Stimulated activated naive CD4-positive, alpha-beta T cell (primary cell): ENCODE data around the gene SLC25A47.
"Not testable (repeated sequence)": the region's sequence is repeated elsewhere in the genome, so short reads cannot be mapped to it uniquely, and the experiment has no call there.

Experiments used
- DNase-seq, 6 experiments: peaks; one replicate each; lab custom pipeline; 2025; lab: John Stamatoyannopoulos, UW

SLC25A47 gene

DNA sequence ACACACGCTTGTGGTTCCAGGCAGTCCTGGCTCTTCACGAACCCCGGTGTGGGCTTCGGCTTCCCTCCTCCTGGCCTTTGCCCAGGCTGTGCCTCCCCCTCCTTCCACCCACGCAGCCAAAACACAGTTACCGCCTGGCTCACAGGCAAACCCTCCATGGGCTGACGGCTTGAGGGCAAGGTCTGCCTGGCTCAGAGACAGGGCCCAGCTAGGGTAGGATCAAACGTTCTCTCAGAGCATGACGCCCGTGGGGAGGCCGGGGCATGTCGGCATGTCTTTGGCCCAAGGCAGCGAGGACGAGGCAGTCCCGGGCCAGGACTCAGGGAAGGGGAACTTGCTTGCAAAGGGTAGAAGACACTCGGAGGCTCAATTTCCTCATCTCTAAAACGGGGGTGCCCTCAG, 2.1 kb downstream of the SLC25A47 start:
- no peak for DNase-seq

DNA sequence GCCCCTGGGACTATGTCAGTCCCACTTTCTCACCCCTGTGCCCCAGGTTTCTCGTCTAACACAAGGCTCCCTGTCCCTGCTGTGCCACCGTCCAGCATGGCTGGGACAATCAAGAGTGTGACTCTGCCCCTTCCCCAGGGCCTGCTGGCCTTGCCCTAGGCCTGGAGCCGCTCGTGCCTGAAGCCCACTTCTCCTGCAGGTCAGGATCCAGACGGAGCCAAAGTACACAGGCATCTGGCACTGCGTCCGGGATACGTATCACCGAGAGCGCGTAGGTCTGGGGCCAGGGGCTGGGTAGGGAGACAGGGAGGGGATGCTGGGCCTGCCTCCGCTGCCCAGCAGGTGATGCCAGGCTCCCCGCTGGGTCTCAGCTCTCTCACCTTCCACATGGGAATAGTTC, 2.8 kb downstream of the SLC25A47 start:
- DNase-seq = no peak

DNA sequence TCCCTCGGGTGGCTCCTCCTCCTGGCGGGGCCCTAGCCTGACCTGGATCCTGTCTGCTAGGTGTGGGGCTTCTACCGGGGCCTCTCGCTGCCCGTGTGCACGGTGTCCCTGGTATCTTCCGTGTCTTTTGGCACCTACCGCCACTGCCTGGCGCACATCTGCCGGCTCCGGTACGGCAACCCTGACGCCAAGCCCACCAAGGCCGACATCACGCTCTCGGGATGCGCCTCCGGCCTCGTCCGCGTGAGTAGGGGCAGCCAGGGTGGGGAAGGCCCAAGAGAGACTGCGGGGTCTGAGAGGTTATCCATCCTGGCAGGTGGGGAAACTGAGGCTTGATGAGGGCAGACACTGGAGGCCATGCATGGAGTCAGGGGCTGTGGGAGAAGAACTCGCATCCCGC, 4.0 kb downstream of the SLC25A47 start:
- DNase-seq = no peak

DNA sequence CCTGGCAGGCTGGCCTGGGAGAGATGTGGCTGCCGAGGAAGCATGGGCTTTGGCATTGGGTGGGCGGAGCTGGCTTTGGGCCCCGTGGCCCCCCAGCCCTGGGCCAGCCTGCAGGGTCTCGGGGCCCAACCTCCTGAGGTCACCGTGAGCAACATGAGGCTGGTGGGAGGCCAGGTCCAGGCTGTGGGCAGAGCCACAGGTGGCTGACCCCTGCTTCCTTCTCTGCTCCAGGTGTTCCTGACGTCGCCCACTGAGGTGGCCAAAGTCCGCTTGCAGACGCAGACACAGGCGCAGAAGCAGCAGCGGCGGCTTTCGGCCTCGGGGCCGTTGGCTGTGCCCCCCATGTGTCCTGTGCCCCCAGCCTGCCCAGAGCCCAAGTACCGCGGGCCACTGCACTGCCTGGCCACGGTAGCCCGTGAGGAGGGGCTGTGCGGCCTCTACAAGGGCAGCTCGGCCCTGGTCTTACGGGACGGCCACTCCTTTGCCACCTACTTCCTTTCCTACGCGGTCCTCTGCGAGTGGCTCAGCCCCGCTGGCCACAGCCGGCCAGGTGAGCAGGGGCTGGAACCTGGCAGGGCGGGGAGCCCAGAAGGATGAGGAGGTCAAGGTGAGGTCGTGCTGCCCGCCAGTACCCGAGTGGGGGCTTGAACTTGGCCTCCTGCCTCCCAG, 5.5 kb downstream of the SLC25A47 start:
- no peak for DNase-seq

DNA sequence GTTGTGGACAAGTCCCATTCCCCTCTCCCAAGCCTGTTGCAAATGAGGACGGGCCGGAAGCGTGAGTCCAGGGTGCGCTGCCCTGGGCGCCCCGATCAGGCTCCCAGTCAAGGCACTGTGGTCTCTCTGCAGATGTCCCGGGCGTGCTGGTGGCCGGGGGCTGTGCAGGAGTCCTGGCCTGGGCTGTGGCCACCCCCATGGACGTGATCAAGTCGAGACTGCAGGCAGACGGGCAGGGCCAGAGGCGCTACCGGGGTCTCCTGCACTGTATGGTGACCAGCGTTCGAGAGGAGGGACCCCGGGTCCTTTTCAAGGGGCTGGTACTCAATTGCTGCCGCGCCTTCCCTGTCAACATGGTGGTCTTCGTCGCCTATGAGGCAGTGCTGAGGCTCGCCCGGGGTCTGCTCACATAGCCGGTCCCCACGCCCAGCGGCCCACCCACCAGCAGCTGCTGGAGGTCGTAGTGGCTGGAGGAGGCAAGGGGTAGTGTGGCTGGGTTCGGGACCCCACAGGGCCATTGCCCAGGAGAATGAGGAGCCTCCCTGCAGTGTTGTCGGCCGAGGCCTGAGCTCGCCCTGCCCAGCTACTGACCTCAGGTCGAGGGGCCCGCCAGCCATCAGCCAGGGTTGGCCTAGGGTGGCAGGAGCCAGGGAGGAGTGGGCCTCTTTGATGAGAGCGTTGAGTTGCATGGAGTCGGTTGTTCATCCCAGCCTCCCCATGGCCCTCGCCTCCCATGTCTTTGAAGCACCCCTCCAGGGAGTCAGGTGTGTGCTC, 6.3 kb downstream of the SLC25A47 start:
- DNase-seq = no peak

DNA sequence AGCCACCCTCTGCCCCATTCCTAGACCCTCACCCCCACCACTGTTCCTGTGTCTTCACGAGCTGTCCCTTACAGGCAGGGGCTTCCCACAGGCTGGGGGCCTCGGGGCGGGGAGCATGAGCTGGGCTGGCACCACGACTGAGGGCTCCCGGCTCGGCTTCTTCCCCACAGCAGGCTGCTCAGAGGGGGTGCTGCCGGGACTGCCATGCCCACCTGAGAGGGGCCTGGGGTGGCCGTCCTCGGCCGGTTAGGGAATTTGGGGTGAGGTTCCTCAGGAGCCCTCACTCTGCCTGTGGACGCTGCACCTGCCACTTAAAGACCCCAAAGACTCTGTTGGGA, 6.8 kb downstream of the SLC25A47 start:
- no peak for DNase-seq

DNA sequence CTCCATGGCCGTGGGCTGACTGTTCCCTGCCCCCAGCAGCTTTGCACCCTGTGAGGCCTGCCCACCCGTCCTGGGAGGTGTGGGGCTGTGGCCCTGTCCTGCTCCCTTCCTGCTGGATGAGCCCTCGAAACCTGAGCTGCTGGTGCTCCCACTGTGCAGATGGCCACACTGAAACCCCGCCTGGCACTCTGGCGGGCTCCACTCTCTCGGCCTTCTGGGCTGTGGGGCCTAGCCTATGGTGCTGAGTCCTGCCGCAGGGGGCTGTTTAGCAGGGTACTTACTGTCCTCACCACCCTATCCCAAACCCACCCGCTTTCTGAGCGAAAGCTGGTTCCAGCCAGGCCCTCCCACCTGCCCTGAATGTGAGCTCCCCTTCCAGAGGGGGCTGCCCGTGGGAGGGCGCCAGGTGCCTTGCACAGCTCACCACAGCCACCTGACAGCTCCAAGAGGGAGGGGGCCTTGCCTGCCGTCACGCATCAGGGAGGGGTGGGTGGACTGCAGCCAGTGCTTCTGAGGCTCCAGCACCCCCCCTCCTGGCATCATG, 7.3 kb downstream of the SLC25A47 start:
- no peak for DNase-seq

DNA sequence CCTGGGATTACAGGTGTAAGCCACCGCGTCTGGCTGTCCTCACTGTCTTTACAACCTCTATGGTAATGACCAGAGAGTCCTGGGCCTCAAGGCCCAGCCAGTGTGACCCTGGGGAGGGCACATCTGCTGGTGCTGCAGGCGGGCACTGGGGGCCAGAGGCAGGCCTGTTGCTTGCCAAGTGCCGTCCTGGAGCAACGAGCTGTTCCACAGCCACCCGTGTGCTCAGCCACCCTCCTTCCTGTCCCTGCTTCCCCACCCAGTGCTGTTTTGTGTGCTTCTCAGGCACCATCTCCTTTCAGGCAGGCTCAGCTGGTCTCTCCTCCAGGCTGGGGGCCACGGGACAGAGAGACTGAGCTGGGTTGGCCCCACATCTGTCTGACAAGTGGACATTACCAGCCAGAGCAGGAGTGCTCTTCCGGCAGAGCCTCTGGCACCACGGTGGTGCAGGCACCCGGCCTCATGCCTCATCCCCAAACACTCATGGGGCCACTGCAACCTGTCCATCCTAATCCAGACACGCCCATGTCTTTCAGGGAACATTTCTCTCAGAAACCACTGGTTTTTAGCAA, 9.0 kb downstream of the SLC25A47 start:
- DNase-seq = no peak

DNA sequence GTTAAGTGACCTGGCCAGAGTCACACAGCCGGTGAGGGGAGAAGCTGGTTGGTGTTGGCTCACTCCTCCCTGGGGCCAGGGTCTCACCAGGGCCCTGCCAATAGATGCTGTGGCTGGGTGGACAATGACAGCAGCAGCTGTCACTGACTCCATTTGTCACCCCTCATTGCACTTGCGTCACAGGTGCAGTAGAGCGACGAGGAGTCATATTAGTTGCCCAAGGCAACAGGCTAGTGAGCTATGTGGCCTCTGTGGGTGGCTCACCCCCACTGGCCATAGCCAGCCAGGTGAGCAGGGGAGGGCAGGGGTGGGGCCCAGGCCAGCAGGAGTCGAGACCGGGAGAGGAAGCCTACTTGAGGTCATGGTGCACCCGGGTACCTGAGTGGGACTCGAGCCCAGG, 9.7 kb downstream of the SLC25A47 start:
- DNase-seq = no peak

DNA sequence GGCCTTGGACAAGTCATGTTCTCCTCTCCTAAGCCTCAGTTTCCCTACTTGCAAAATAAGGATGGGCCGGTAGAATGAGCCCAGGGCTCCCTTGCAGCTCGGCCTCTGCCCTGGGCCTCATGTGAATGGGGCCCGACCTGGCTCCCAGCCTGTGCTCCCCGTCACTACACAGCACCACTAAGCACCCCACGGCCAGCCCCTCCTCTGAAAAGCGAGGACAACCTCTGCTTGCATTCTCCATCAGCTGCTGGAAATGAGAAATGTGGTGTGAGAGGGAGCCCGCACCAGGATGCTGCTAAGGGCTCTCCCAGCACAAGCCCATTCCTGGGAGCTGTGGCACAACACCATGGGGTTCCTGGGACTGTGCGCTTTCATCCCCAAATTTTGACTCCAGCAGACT, 10.2 kb downstream of the SLC25A47 start:
- DNase-seq = no peak

DNA sequence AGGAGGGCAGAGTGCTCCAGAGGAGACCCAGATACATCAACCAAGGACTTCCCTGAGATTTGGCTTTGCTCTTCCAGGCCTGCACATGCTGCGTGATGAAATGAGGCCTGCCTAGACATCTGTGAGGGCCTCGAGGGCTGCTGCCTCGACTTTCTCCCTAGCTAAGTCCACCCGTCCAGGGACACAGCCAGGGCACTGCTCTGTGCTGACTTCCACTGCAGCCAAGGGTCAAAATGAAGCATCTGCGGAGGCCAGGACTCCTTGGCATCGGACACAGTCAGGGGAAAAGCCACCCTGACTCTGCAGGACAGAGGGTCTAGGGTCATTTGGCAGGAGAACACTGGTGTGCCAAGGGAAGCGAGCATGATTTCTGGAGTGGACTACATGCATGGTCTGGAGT, 10.7 kb downstream of the SLC25A47 start:
- no peak for DNase-seq

DNA sequence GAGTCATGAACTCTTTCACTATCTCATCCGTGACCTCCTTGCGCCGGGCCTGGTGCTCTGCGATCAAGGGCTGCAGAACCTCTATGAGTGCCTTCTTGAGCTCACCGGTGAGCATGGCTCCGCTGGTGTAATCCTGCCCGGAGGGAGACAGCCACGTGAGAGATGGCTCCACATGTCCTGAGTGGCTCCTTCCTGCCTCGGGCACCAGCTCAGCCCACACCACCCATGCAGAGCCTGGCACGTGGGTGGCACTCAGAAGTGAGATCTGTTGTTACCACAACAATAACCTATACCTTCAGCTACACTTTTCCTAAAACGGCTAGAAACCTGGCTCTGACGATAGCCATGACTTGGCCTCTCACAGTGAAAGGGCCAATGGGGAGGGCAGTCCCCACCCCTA, 11.8 kb downstream of the SLC25A47 start:
- DNase-seq = no peak

DNA sequence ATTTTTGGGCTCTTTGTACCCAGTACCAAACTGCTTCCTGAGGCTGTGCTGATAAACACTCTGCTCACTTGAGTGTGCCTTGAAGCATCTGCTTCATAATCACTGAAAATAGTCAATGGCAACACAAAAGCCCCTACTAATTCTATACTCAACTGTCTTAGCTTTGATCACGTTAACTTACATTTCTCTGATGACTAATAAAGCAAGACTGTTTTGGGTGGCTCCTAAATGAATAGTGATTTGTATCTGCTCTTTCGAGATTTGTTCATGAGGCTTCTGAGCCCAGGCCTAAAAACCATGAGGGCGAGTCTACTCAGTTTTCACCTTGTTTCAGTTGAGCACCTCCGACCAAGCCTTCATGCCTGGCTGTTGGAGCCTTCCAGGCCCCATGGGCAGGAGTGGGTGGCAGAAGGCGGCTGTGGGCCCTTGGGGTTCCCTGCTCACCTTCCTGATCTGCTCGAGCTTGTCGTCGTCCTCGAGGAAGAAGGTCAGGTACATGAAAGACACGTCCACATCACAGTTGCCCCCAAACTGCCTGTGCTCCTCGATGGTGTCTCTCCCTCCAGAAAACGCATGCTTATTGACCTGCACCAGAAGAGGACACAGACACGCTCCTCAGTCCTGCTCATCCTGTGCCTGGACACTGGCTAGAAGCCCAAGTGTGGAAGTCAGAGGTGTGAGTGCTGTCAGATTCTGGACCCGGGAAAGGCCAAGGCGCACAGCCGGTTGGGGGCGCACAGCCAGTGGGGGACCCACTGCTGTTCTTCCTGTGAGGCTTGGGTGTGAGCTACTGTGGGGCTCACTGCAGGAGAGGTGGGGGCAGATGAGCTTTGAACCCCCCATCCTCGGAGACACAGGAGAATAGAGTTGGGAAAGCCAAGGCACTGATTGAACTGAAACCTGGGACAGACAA, 13.7 kb downstream of the SLC25A47 start:
- DNase-seq = no peak

DNA sequence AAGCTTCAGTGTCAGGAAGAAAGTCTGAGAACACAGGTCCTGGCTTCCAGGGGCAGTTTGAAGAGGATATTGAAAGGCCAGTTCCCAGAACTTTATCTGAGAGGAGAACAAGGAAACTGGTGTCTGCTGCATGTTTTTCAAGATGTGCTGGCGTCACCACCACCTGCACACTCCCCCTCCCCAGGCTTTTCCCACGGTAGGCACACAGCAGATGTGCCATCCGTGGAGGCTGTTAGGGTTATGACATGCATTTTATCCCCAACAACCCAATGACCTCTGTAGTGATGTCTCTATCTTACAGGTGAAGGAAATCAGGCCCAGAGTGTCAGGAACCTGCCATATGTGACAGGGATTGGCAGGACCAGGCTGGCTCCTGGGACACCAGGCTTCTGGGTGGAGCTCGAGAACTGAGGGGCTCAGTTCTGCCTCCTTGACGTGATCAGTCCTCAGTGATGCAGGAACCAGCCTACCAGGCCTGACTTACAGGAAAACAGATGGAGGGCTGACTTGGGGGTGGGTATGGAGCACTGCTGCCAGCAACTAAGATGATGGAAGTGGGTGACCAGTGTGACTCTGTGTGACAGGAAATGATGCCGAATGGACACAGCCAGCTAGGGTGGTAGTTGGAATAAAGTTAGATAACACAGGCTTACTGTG, 16.8 kb downstream of the SLC25A47 start:
- DNase-seq = no peak

DNA sequence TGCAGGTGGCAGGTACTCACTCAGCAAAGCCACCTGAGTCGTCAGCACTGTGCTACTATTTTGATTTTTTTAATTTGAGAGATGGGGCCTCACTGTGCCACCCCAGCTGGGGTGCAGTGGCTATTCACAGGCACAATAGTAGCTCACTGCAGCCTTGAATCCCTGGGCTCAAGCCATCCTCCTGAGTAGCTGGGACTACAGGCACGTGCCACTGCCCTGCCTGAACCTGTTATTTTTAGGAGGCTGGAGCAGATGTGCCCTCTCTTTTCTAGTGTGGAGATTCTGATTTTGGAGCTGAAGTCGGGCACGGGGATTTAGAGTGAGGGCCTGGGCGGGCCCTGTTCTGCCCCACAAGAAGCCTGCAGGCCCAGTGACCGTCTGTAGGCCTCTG, 17.3 kb downstream of the SLC25A47 start:
- no peak for DNase-seq

DNA sequence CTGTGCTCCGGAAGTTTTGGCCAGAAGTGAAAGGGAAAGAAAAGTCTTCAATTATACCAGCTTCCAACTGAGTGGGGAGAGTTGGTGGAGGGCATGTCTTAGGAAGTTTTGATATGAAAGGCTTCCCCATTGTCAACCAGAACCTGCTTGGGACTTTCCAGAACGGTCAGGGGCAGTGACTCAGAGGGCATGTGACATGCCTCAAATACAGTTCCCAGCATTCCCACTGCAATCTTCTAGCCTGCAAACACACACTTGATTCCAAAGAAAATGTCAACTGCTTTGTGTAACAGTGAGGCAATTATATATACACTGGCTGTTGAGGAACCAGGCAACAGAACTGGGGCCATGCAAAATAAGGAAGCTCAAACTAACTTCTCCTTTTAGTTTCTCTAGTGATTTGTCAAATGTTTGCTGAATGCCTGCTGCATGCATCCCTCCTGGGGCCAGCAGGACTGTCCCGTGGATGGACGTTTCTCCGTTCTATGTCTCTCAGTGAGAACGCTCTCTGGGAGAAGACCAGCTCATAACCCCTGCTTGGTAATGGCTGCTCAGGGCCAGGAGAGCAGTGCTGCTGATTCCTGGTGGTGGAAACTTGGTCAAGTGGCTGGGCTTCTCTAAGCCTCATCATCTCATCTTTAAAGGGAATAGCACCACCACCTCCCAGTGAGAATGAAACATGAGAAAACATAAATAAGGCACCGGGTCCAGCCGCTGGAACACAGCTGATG, 18.3 kb downstream of the SLC25A47 start:
- DNase-seq = no peak

DNA sequence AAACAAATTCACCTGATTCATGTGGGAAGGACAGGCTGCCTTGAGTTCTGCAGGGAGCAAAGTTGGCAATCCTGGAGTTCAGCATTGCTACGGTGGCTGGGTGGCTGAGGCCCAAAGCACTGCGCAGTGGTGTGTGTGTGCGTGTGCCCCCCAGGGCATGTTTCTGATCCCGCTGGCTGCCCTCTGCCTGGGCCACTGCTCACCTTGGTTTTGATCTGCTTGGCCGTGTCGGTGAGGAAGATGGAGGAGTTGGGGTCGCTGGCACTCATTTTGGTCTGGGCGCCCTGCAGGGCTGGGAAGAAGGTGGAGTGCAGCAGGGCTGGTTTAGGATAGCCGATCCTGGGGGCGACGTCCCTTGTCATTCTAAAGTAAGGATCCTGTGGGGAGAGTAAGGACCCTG, 19.1 kb downstream of the SLC25A47 start:
- DNase-seq = no peak

DNA sequence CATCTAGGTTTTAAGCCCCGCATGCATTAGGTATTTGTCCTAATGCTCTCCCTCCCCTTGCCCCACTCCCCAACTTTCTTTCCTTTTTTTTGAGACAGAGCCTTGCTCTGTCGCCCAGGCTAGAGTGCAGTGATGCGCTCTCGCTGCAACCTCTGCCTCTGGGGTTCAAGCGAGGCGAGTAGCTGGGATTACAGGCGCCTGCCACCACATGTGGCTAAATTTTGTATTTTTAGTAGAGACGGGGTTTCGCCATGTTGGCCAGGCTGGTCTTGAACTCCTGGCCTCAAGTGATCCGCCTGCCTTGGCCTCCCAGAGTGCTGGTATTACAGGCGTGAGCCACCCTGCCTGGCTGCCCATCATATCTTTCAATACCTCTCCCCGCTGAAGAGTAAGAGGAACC, 19.7 kb downstream of the SLC25A47 start:
- not testable (repeated sequence) for DNase-seq

DNA sequence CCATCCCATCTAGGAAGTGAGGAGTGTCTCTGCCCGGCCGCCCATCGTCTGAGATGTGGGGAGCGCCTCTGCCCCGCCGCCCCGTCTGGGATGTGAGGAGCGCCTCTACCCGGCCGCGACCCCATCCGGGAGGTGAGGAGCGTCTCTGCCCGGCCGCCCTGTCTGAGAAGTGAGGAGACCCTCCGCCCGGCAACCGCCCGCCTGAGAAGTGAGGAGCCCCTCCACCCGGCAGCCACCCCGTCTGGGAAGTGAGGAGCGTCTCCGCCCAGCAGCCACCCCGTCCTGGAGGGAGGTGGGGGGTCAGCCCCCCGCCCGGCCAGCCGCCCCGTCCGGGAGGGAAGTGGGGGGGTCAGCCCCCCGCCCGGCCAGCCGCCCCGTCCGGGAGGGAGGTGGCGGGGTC, 21.5 kb downstream of the SLC25A47 start:
- not testable (repeated sequence) for DNase-seq

DNA sequence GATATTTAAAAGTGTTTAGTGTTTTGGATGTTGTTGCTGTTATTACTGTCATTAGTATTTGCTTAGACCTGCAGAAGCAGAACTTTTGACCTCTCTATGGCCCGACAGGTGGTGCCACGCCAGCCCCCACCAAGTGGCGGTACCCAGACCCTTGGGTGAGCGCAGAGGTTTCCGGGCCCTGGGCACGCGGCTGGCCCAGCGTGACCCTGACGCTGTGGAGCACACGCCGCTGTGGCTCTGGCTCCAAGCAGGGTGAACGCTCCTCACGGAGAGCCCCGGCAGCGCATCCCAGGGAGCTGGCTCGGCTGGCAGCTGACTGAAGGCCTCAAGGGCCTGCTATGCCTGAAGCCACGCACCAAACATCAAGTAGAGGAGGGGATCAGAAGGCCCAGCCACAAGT, 22.6 kb downstream of the SLC25A47 start:
- no peak for DNase-seq
